HL-60 (cell line): ENCODE data around the gene KRT31.

Experiments
- DNase-seq, 2 experiments: peaks; one replicate each; pipeline ENCODE4 v3.0.0-alpha.2; 2010 to 2020; ENCODE audit warnings: low read depth in 1 of 2, low spot score in 1 of 2
- H3K27ac ChIP-seq: fragments of 250-450 bp; sonication (Bioruptor Pico); replicated peaks from 2 replicates; pipeline ENCODE4 v1.5.1; 2020; ENCODE audit warnings: mild to moderate bottlenecking, moderate library complexity
- H3K27me3 ChIP-seq: fragments of 250-450 bp; sonication (Bioruptor Pico); 2 replicates; pipeline ENCODE4 v1.5.1; 2021; ENCODE audit warnings: mild to moderate bottlenecking, moderate library complexity; ENCODE audit not compliant: insufficient read depth, poor library complexity, severe bottlenecking
- H3K4me3 ChIP-seq: replicated peaks from 2 replicates; pipeline ENCODE4 v1.5.1; 2011; ENCODE audit warnings: mild to moderate bottlenecking, control low read depth, low read length; ENCODE audit not compliant: insufficient read depth
- GABPA ChIP-seq: IDR thresholded peaks from 2 replicates; pipeline ENCODE4 v1.6.1; 2012; ENCODE audit warnings: low read depth
- POLR2AphosphoS5 ChIP-seq: IDR thresholded peaks from 2 replicates; pipeline ENCODE4 v1.6.1; 2012; ENCODE audit warnings: low read depth
- SPI1 ChIP-seq: IDR thresholded peaks from 2 replicates; pipeline ENCODE4 v1.6.1; 2012; ENCODE audit warnings: low read depth, mild to moderate bottlenecking, borderline replicate concordance
- TF ChIP-seq, protein P1 (sequence below): IDR thresholded peaks from one replicate; pipeline ENCODE4 v1.5.1; 2011; ENCODE audit warnings: low read length, control low read depth, inconsistent platforms; ENCODE audit not compliant: insufficient read depth
- TF ChIP-seq, protein P2 (sequence below): IDR thresholded peaks from 2 replicates; pipeline ENCODE4 v1.6.1; 2012; ENCODE audit warnings: low read depth; ENCODE audit not compliant: insufficient replicate concordance

Gene KRT31

DNA sequence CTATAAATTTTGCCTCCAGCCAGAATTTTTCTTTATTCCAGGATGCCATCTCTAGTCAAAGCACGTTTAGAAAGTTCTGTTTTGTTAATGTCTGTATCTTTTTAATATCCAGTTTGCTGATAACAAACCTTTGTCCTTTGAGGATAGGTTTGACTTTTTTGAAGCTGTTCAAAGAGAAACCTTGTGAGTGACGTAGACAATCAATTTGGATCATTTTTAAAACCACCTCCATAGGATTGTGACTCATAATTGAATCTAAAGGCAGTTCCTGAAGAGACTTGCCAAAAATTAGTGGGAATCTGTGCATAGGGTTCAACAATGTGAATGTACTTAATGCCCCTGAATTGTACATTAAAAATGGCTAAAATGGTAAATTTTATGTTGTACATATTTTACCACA, 5.9 kb downstream of the KRT31 start:
- no peak for TF ChIP-seq POLR2AphosphoS5
- TF ChIP-seq GABPA, result no peak
- TF ChIP-seq SPI1, result no peak
- TF ChIP-seq, protein P1, sequence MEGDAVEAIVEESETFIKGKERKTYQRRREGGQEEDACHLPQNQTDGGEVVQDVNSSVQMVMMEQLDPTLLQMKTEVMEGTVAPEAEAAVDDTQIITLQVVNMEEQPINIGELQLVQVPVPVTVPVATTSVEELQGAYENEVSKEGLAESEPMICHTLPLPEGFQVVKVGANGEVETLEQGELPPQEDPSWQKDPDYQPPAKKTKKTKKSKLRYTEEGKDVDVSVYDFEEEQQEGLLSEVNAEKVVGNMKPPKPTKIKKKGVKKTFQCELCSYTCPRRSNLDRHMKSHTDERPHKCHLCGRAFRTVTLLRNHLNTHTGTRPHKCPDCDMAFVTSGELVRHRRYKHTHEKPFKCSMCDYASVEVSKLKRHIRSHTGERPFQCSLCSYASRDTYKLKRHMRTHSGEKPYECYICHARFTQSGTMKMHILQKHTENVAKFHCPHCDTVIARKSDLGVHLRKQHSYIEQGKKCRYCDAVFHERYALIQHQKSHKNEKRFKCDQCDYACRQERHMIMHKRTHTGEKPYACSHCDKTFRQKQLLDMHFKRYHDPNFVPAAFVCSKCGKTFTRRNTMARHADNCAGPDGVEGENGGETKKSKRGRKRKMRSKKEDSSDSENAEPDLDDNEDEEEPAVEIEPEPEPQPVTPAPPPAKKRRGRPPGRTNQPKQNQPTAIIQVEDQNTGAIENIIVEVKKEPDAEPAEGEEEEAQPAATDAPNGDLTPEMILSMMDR, result no peak
- TF ChIP-seq, protein P2, sequence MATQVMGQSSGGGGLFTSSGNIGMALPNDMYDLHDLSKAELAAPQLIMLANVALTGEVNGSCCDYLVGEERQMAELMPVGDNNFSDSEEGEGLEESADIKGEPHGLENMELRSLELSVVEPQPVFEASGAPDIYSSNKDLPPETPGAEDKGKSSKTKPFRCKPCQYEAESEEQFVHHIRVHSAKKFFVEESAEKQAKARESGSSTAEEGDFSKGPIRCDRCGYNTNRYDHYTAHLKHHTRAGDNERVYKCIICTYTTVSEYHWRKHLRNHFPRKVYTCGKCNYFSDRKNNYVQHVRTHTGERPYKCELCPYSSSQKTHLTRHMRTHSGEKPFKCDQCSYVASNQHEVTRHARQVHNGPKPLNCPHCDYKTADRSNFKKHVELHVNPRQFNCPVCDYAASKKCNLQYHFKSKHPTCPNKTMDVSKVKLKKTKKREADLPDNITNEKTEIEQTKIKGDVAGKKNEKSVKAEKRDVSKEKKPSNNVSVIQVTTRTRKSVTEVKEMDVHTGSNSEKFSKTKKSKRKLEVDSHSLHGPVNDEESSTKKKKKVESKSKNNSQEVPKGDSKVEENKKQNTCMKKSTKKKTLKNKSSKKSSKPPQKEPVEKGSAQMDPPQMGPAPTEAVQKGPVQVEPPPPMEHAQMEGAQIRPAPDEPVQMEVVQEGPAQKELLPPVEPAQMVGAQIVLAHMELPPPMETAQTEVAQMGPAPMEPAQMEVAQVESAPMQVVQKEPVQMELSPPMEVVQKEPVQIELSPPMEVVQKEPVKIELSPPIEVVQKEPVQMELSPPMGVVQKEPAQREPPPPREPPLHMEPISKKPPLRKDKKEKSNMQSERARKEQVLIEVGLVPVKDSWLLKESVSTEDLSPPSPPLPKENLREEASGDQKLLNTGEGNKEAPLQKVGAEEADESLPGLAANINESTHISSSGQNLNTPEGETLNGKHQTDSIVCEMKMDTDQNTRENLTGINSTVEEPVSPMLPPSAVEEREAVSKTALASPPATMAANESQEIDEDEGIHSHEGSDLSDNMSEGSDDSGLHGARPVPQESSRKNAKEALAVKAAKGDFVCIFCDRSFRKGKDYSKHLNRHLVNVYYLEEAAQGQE, result no peak
- Histone ChIP-seq H3K27me3 (no peaks in the 10 kb centered on the region), H3K27ac (no peak overlapping the region), H3K4me3 (no peak overlapping the region)
- no peak for DNase-seq

DNA sequence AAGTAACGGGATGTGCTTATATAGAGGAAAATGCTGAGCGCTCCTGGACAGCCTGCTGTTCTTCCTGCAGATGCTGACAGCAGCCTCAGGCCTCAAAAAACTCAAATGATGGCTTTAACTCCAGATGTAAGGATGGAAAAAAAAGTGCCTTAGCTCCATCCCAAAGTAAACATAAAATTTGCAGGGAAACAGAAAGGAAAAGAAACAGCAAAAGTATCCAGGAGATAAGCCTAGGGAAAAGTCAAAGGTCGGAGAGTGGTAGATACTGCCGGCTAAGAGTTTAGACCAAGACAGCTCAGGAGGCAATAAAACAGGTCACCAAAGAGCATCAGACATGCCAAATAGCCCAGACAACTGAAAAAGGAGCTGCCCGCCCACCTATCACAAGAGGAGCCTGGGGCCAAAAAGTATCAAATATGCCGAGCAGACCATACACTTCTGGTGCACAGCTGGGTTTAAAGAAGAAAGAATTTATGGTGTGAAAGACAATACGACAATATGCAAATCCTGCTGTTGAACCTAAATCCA, 6.9 kb downstream of the KRT31 start:
- no peak overlapping the region for H3K4me3 ChIP-seq
- no peak for DNase-seq

DNA sequence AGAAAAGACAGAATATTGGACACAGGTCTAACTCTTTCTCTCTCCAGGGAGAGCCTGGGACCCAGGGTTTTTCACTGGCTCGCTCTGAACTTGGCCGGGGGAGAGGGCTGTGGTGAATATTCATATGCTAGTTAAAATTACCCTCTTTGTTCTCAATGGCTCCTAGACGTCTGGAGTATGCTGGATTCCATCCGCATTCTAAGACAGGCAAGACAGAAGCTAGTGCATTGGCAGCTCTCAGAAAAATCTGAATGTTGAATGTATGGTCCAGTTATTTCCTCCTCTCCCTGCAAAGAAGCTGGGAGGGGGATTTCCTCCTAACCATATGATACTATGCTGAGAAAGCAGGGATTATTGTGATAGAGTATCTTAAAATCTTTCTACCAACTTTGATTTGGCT, 9.7 kb downstream of the KRT31 start:
- TF ChIP-seq, protein P1, result no peak
- TF ChIP-seq GABPA (no peak), SPI1 (no peak), POLR2AphosphoS5 (no peak)
- TF ChIP-seq, protein P2, result no peak
- Histone ChIP-seq H3K4me3 (no peak overlapping the region), H3K27me3 (no peaks in the 10 kb centered on the region), H3K27ac (no peak overlapping the region)
- no peak for DNase-seq

More for the DNA sequence above, 6.9 kb downstream of the KRT31 start:
- H3K27ac ChIP-seq, result no peak overlapping the region
- no peak for TF ChIP-seq SPI1
- no peak for TF ChIP-seq POLR2AphosphoS5
- TF ChIP-seq, protein P1, result no peak
- TF ChIP-seq, protein P2, result no peak
- TF ChIP-seq GABPA, result no peak
- H3K27me3 ChIP-seq, result no peaks in the 10 kb centered on the region
